MCF 10A (cell line): Measurements from ENCODE around the gene PLK5. TPM values are rescaled to one million over a fixed set of nuclear protein-coding genes. Genes with fewer than 3 reads are reported as not detected.

Experiments
- BruUV-seq: library from RNA; stranded (reverse); fragments of 400-500 nt; replicated peaks from 2 replicates; lab custom pipeline; 2021; lab: Mats Ljungman, UMichigan
- CTCF ChIA-PET: fragments of 300-600 bp; sonication (Branson Sonifier 250); formaldehyde crosslinking; extraction: SDS; loops from one replicate; lab custom pipeline; 2021; ENCODE audit warnings: antibody characterized with exemption, inconsistent platforms; lab: Yijun Ruan, JAX
- POLR2A ChIA-PET: fragments of 300-600, 350-650 bp; sonication (Branson Sonifier 250); formaldehyde crosslinking; extraction: SDS; loops from one replicate; lab custom pipeline; 2020; ENCODE audit warnings: antibody characterized with exemption, inconsistent platforms; lab: Yijun Ruan, JAX
- DNase-seq: peaks from one replicate; pipeline ENCODE4 v3.0.0-alpha.2; 2018; ENCODE audit not compliant: unreplicated experiment
- H3K27ac Mint-ChIP-seq: one replicate; pipeline ENCODE4 v1.8.0; 2022; ENCODE audit warnings: mild to moderate bottlenecking, low read depth, mixed read lengths; ENCODE audit not compliant: unreplicated experiment
- H3K27me3 Mint-ChIP-seq: one replicate; pipeline ENCODE4 v1.8.0; 2022; ENCODE audit warnings: mixed read lengths; ENCODE audit not compliant: insufficient read depth, unreplicated experiment
- H3K36me3 Mint-ChIP-seq: one replicate; pipeline ENCODE4 v1.8.0; 2022; ENCODE audit warnings: mild to moderate bottlenecking, moderate library complexity, mixed read lengths; ENCODE audit not compliant: insufficient read depth, unreplicated experiment
- H3K4me1 Mint-ChIP-seq: one replicate; pipeline ENCODE4 v1.8.0; 2022; ENCODE audit warnings: mixed read lengths; ENCODE audit not compliant: insufficient read depth, unreplicated experiment
- H3K4me3 Mint-ChIP-seq: one replicate; pipeline ENCODE4 v1.8.0; 2022; ENCODE audit warnings: mild to moderate bottlenecking, moderate library complexity, mixed read lengths; ENCODE audit not compliant: unreplicated experiment
- H3K9me3 Mint-ChIP-seq: one replicate; pipeline ENCODE4 v1.8.0; 2022; ENCODE audit warnings: mixed read lengths; ENCODE audit not compliant: unreplicated experiment
- CTCF ChIP-seq: fragments of 200-600 bp; IDR thresholded peaks from one replicate; pipeline ENCODE4 v1.8.0; 2022; ENCODE audit warnings: antibody characterized with exemption, mild to moderate bottlenecking; ENCODE audit not compliant: unreplicated experiment
- intact Hi-C: fragments of 100-400 bp; cut with micrococcal nuclease; formaldehyde crosslinking; loops from 2 replicates; pipeline ENCODE4 v1.14.1; 2022
- total RNA-seq: library from RNA; stranded (reverse); gene quantifications from 2 replicates; pipeline ENCODE4 v1.2.3, GENCODE V29; 2022

Gene PLK5
- total RNA-seq, 1 experiment from 2014 or later: 0.21 TPM

- intact Hi-C loops: no loop called here
- Mint-ChIP-seq H3K9me3 (no peaks in the 10 kb centered on the region), H3K4me1 (no peaks in the 10 kb centered on the region), H3K4me3 (no peak overlapping the region), H3K27me3 (no peaks in the 10 kb centered on the region), H3K27ac (no peak overlapping the region), H3K36me3 (no peaks in the 10 kb centered on the region)
- CTCF ChIA-PET: no interaction called here
- no peak for TF ChIP-seq CTCF
- BruUV-seq: no TSS peak
- DNase-seq: no peak
- POLR2A ChIA-PET: no interaction called here
Measured at GRCh38 chr19:1556390-1557070, 32.7 kb downstream of the PLK5 start.

GRCh38 chr19:1558552-1558951 lies 34.7 kb downstream of the PLK5 start:
- no peaks in the 10 kb centered on the region for H3K9me3 Mint-ChIP-seq
- no peak for DNase-seq
- ChIA-PET CTCF (no interaction called here), POLR2A (no interaction called here)
- no peaks in the 10 kb centered on the region for H3K4me1 Mint-ChIP-seq
- no peaks in the 10 kb centered on the region for H3K27me3 Mint-ChIP-seq
- no peak for TF ChIP-seq CTCF
- H3K4me3 Mint-ChIP-seq: no peak overlapping the region
- H3K36me3 Mint-ChIP-seq: no peaks in the 10 kb centered on the region
- no TSS peak for BruUV-seq
- no peak overlapping the region for H3K27ac Mint-ChIP-seq
- intact Hi-C loops: no loop called here

GRCh38 chr19:1560286-1560882 lies 36.5 kb downstream of the PLK5 start:
- CTCF ChIA-PET: no interaction called here
- no peak for DNase-seq

More at GRCh38 chr19:1560286-1560882, 36.5 kb downstream of the PLK5 start:
- Mint-ChIP-seq H3K27ac (no peak overlapping the region), H3K27me3 (no peaks in the 10 kb centered on the region), H3K9me3 (no peaks in the 10 kb centered on the region), H3K36me3 (peaks cover 3% of the 10 kb centered on the region), H3K4me3 (no peak overlapping the region), H3K4me1 (no peaks in the 10 kb centered on the region)
- TF ChIP-seq CTCF: no peak
- intact Hi-C loops: no loop called here
- no TSS peak for BruUV-seq
- POLR2A ChIA-PET: no interaction called here
